Fibroblast of skin of right biceps (primary cell): ENCODE data around the gene APCDD1L.
"Not testable (repeated sequence)": the region's sequence is repeated elsewhere in the genome, so short reads cannot be mapped to it uniquely, and the experiment has no call there.

Experiments used
- DNase-seq: peaks from one replicate; pipeline ENCODE4 v3.0.0-alpha.2; 2013

The APCDD1L gene

DNA sequence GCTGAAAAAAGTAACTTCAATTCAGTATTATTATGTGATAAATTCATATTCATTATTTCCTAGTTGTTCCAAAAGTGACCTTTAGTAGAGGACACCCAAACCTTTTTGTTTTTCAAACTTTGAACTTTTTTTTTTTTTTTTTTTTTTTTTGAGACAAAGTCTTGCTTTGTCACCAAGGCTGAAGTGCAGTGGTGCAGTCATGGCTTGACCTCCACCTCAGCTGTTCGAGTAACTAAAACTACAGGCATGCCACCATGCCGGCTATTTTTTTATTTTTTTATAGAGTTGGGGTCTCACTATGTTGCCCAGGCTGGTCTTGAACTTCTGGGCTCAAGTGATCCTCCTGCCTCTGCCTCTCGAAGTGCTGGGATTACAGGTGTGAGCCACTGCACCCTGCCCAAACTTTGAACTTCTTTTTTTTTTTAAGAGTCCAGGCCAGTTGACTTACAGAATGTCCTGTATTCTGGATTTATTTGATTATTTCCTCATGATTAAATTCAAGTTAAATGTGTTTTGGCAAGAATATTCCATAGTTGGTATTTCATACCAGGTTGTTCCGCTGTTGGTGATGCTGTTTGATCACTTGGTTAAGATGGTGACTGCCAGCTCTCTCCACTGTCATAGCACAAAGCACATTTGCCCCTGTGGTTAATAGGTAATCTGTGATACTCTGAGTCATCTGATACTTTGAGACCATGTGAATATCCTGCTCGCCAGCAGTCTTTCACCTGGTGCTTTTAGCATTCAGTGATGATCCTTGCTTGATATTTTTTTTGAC is 78.1 kb downstream of the APCDD1L start:
- no peak for DNase-seq

DNA sequence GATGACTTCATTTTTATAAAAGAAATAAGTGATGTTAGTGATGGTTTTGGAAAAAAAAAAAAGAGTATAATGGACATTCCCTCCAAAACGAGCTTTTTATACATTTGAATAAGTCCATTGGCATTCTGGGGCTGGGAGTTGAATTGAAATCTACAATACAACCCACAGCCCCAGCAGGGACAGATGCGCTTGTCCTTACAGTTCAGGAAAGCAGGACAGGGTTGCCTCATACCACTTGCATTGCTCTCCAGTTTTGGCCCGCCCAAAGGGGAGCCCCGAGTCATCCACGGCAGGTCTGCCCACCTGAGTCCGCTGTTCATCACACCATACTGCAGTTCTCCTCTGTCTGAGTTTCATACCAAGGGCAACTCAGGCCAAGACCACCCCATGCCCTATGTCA is 80.0 kb downstream of the APCDD1L start:
- no peak for DNase-seq

DNA sequence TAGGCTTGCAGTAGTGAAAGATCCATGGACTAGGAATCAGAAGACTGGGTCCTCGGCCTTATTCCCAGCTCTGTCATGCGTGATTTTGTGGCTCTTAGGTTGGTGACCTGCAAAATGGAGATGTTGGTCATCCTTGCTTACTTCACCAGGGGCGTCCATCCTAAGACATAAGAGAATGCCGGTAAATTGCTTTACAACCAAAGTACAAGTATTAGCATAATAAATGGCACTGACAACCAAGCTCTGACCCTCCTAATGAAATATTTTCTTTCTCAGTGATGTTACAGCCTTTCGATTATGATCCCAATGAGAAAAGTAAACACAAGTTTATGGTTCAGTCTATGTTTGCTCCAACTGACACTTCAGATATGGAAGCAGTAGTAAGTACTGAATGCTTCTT is 80.9 kb downstream of the APCDD1L start:
- no peak for DNase-seq

DNA sequence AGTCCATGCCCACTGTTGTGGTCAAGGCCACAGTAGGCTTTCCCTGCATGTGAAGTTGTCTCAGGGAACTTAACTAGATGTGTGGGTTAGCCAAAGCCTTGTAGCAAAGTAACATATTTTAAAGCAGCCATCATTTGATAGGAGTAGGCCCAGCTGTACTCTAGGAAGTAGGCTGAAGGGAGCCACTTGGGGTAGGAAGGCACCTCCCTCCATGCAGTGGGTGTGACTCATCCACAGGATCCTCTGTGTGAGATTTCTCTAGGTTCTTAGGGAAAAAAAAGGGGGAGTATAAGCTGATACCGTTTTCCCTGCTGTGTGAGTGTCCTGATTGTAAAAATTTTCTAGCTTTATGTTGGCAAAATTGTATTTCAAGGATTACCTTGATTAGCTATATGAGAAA is 81.4 kb downstream of the APCDD1L start:
- peak; percentile 74 for DNase-seq

DNA sequence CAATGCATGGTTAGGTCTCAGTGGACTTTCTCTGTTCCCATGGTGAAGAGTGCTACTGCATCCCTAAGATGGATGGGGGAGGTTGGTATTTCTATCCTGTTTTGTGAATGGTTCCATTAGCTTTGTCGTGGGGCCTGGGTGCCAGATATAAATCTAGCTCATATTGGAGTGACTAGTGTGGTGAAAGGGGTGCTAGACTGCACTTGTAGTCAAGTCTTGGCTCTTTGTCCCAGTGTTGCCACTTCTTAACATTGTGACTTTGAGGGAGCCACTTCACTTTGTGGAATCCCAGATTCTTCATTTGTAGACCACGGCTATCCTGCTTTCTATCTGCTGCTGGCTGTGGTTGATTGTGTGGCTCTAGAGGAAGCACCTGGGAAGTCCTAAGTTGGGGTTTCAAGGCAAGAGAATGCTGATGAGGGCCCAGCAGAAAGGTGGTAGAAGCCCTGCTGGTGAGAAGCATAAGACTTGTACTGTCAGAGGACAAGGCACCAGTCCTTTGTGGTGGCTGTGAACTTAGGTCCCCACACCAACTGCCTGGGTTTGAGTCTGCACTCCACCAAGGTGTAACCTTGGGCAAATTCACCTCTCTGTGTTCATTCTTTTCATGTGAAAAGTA is 82.1 kb downstream of the APCDD1L start:
- no peak for DNase-seq

DNA sequence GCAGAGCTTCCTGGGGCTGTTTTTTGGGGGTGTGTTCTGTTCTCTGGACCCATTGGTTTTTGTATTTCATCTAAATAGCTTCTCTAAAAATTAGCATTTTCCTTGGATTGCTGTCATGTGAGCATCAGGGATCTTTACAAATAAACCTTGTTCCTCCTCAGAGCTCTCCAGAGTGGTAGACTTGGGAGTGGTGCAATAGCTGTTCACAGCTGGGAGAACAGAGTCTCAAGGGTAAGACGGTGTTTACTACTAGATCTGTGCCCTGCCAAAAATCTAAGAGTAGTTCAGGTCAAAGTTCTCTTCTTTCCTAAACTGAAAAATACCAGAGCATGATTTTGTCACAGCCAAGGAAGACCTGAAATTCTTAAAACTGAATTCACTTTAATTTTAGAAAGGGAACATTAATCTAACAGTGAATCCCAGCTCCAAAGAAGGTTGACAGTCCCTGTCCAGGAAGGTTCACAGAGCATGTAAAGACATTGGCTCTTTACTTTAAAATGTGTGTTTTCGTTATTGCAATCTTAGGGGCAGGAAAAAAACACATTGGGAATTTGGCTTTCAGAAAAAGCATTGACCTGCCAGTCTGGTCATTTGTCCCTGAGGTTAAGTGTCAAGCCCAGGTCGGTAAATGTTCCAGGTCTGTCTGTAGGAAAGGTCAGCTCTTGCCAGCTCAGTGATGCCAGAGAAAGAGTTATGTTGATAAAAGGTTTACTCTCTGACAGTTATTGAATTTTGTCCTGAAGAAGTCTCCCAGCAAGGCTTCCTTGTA is 82.8 kb downstream of the APCDD1L start:
- no peak for DNase-seq

DNA sequence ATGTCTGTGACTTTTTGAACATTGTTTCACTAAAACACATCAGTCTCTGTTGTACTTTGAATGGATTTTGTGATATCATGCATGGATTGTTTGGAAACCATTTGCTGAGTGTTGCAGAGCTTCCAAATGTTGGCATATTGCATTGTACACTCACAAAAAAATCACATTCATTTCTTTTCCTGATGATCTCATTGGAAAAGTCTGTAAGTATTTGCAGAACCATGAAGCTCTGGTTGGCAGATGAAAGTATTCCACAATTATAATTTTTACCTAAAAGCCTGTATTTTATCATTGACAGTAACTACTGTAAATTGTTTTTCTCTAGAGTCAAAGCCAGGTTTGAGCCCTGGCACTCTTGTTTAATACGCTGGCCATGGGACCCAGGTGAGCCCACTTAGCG is 84.1 kb downstream of the APCDD1L start:
- no peak for DNase-seq

DNA sequence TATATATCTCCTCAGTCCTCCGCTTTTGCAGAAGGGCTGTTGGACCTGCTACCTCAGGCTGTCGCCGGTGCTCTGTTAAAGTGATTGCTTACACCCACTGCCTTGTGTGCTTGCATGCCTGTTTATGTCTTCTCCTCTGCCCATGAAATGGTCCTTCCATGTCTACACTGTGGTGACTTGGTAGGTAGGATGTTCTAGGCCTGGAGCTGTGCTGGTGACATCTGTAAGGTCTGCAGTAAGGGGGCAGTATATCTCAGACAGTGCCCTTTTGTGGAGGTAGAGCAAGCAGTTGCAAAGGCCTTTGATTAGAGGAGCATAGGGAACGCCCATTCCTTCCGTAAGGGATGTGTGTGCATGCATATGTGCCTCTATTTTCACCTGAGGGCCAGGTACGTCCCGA is 85.9 kb downstream of the APCDD1L start:
- no peak for DNase-seq

DNA sequence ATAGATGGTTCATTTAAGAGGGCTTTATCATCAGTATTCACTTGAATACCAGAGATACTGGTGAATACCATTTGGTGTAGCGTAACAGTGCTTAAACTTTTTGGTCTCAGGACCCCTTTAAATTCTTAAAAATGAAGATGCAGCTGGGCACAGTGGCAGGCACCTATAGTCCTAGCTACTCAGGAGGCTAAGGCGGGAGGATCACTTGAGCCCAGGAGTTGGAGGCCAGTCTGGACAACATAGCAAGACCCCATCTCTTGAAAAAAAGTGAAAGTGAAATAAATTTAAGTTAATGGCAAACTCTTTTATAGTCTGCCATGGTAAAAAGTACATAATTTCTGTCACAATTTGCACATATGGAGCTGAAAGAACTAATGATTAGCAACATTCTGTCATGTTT is 86.8 kb downstream of the APCDD1L start:
- DNase-seq, result no peak

DNA sequence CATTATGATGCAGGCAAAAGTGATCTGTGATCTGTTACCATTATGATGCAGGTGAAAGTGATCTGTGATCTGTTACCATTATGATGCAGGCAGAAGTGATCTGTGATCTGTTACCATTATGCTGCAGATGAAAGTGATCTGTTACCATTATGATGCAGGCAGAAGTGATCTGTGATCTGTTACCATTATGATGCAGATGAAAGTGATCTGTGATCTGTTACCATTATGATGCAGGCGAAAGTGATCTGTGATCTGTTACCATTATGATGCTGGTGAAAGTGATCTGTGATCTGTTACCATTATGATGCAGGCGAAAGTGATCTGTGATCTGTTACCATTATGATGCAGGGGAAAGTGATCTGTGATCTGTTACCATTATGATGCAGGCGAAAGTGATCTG is 87.6 kb downstream of the APCDD1L start:
- not testable (repeated sequence) for DNase-seq

DNA sequence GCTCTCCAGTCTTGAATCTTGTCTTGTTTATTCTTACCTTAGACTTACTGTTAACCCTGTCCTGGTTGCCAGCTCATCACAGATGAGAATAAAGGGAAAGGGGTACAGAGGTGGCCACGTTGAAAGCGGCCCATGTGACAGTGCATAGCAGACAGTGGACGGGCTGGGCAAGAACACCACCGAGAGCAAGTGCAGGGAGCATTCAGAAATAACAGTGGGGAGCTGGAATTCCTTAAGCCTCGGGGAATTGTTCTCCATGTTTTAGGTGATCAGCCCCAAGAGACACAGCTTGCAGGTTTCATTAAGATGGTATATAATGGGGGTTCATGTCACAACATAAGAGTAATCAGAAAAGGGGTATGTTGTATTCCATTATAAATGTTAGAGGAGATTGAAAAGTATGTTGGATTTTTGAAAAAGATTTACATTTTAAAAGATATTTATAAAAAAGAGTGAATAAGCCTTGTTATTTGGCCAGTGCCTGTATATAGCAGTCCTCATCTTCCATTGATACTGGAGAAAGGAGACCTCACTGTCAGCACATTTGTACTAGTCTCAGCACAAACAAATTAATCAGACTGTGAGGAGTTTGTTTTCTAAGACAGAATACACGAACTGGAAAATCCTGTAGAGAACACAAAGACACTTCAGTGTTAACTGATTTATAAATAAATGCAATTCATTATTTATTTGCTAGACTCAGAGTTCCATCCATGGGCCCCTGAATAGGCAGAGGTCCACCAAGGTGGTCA is 90.8 kb downstream of the APCDD1L start:
- DNase-seq, result no peak

DNA sequence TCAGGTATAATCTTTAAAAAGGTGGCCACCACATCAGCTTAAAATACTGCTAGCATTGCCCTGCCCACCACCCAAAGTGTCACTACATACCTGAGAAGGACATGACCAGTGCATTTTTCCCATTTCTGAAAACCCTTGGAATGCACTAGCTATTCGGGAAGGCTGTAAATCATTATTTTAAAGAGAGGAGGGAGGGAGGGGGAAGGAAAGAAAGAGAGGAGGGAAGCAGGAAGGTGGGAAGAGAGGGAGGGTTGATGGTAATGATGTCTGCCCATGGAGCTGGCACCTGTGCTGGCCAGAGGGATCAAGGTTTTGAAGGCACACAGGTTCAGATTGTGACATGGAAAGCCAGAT is 93.7 kb downstream of the APCDD1L start:
- peak; percentile 10 for DNase-seq

DNA sequence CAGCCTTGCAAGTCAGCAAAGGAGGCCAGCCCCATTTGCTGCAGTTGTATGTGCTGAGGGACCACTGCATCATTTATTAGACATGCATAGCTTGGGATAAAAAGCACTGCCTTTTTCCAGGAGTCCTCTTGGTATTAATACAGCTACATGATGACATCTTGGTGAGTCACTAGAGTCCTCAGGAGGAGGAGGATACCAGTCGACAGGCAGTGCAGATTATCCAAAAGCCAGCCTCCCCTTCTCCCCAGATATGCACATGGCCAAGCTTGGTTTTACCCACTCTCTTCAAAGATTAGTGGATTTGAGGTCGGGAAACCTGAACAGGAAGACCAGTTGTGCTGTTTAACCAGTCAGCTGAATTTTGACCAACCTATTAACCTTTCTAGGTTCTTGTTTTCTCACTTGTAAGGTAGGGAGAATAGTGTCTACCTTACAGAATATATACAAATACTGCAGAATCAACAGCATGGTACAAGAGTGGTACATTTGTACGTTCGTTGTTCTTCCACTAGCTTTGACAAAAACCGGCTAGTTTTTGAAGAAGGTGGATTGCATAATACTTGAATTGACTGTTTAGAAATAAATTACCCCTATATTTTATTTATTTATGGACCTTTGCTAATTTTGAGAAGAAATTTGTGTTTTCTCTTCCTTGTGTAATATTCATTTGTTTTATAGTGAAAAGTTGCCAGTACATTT is 94.3 kb downstream of the APCDD1L start:
- DNase-seq, result peak; percentile 79

DNA sequence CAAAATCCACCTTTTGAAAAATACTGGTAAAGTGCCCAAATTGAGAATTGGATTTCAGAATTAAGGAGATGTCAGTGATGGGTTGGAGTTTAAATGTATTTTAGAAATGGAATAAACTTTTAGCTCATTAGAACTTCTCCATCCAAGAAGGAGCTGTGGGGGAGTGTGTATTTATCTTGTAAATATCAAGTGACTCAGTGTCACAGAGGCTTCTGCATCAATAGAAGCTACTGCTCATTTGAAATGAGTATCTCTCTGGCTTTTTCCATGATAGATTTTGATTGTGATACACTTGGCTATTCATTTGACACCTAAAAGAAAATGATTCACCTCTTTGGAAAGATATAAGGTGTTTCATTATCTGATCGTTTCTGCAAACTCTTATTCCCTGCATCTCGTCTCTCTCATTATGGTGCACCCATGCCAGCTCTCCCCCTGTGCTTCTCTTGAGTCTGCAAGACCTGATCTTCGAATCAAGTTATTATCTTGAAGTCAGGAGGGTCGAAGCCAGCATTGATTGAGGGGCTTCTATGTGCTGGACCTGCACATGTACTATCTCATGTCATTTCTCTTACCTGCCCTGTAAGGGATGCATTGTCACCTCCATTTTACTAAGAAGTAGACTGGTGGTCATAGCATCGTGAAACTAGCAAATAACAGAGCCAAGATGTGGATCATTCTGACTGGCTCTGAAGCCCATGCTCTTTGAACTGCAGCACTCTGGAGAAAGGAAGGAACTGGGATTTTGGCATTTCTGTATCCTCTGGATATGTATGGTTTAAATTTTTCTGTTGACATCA is 96.0 kb downstream of the APCDD1L start:
- DNase-seq, result no peak

DNA sequence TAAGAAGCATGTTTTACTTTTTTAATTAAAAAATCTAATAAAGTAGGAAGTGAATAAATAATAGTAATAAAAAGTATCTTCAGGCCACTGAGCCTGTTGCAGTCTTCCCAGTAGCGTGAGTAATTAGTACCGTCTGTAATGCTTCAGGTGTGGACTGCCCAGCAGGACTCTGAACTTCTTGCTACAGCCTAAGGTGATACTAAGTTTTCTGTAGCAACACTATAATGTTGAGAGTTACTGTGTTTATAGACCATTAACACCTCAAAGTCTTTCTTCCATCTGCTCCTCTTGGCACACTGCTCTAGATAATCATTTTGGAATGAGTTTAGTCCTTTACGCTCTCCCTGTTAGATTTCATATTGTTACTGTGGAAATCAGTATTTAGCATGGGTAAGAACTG is 97.8 kb downstream of the APCDD1L start:
- DNase-seq, result no peak

DNA sequence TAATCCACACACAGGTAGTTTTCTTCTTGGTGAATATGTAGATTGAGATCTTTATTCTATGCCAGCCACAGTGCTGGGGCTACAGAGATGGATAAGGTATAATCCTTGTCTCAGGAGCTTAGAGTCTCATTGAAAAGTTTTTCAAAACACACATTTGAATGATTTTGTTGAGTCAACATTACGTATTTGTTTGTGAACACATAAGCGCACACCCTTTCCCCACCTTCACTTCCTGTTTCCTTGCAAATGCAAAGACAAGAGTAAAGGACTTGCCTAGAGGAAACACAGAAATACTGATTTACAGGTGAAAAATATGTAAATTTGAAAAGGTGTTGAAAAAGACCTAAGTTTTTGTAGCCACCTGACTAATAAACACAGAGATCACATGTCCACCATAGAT is 98.4 kb downstream of the APCDD1L start:
- DNase-seq, result no peak

DNA sequence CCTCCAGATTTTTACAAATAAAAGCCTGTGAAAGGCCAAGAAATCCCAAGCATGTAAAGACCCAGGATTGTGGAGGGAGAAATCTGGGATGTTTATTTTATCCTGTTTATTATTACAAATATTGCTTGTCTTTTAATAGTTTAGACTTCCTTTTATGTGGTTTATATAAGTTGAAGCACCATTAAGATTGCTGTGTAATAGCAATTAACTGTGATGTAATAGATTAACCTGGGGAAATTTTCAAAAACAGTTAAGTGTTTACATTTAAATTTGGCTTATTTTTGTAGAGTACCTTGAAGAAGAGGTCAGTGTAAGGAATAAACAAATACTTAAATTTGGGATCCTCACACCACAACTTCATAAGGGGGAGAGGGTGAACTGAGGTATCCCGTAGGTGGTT is 99.1 kb downstream of the APCDD1L start:
- DNase-seq, result no peak

DNA sequence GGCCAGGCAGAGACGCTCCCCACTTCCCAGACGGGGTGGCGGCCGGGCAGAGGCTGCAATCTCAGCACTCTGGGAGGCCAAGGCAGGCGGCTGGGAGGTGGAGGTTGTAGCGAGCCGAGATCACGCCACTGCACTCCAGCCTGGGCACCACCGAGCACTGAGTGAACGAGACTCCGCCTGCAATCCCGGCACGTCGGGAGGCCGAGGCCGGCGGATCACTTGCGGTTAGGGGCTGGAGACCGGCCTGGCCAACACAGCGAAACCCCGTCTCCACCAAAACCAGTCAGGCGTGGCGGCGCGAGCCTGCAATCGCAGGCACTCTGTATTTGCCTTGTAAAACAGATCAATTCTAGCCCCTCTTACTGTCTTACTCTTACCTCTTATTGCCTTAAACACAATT is 100.4 kb downstream of the APCDD1L start:
- DNase-seq, result not testable (repeated sequence)

DNA sequence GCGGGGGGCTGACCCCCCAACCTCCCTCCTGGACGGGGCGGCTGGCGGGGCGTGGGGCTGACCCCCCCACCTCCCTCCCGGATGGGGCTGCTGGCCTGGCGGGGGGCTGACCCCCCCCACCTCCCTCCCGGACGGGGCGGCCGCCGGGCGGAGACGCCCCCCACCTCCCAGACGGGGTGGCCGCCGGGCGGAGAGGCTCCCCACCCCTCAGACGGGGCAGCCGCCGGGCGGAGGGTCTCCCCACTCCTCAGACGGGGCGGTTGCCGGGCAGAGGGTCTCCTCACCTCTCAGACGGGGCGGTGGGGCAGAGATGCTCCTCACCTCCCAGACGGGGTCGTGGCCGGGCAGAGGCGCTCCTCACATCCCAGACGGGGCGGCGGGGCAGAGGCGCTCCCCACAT is 101.0 kb downstream of the APCDD1L start:
- DNase-seq, result not testable (repeated sequence)
